Heart left ventricle (tissue), 16 donors: Measurements from ENCODE around the gene POU3F1. TPM values are rescaled to one million over a fixed set of nuclear protein-coding genes. Genes with fewer than 3 reads are reported as not detected.

Experiments
- ATAC-seq, 4 donors: fragments of 200-7000 bp; cut with Tn5 transposase; one replicate each; pipeline ENCODE4 v1.9.1; 2020 to 2022; ENCODE audit warnings: moderate library complexity in 4 of 4, mild to moderate bottlenecking in 3 of 4, moderate number of reproducible peaks in 1 of 4
- DNase-seq, 5 donors: peaks; one replicate each; pipeline ENCODE4 v3.0.0-alpha.2; 2020
- H3K27ac ChIP-seq, 12 donors: fragments of 200-600 bp; sonication (generic) in 4 of 12; one replicate each; pipeline versions ENCODE4 v1.5.0 to v1.8.0; 2016 to 2022; ENCODE audit warnings: mild to moderate bottlenecking in 2 of 12
- H3K27me3 ChIP-seq, 9 donors: fragments of 200-600 bp; sonication (generic) in 2 of 9; one replicate each; pipeline versions ENCODE4 v1.5.1 to v1.8.0; 2016 to 2022; ENCODE audit warnings: mild to moderate bottlenecking in 3 of 9
- H3K36me3 ChIP-seq, 9 donors: fragments of 200-600 bp; sonication (generic) in 2 of 9; one replicate each; pipeline versions ENCODE4 v1.5.0 to v1.8.0; 2018 to 2022; ENCODE audit warnings: mild to moderate bottlenecking in 2 of 9
- H3K4me1 ChIP-seq, 12 donors: fragments of 200-600 bp; sonication (generic) in 4 of 12; one replicate each; pipeline versions ENCODE4 v1.5.0 to v1.8.0; 2016 to 2022; ENCODE audit warnings: mild to moderate bottlenecking in 3 of 12
- H3K4me3 ChIP-seq, 12 donors: fragments of 200-600 bp; sonication (generic) in 4 of 12; one replicate each; pipeline versions ENCODE4 v1.5.0 to v1.8.0; 2017 to 2022; ENCODE audit warnings: mild to moderate bottlenecking in 9 of 12, moderate library complexity in 4 of 12
- H3K9me3 ChIP-seq, 12 donors: fragments of 200-600 bp; sonication (generic) in 4 of 12; one replicate each; pipeline versions ENCODE4 v1.5.0 to v1.8.0; 2016 to 2022; ENCODE audit warnings: mild to moderate bottlenecking in 1 of 12
- POLR2A ChIP-seq, 2 donors: fragments of 450-650 bp; IDR thresholded peaks; one replicate each; pipeline ENCODE4 v1.6.1; 2017; ENCODE audit warnings: antibody characterized with exemption in 2 of 2, mild to moderate bottlenecking in 2 of 2, moderate library complexity in 2 of 2
- WGBS, 4 donors: extraction: QIAGEN DNeasy Blood & Tissue Kit in 2 of 4; methylation state at CpG; one replicate each; pipeline versions ENCODE4 v1.1.5 to v1.1.7; 2013 to 2018; 5-methylcytosine and 5-hydroxymethylcytosine counted together
- intact Hi-C, 10 donors: fragments of 100-400 bp; cut with DNase I; formaldehyde crosslinking; loops; one replicate each; pipeline versions ENCODE4 v1.11.1 to v1.14.2; 2022
- microRNA-seq, 4 donors: library from miRNA; unstranded; fragments of <30 nt; microRNA quantifications; one replicate each; pipeline versions ENCODE4 to v1.2.0, GENCODE V29; 2017 to 2020
- polyA plus RNA-seq, 2 donors: library from polyadenylated mRNA; stranded (reverse); fragments of 200-250 nt; gene quantifications; one replicate each; pipeline ENCODE4 v1.2.3, GENCODE V29; 2013
- total RNA-seq, 9 donors: library from RNA; depleted of rRNA in 2 of 9; stranded (reverse); fragments of >200 nt in 2 of 9; fragmentation: NEBNext Ultra II Directional in 3 of 9; extraction: Animal tissue kit (Norgen Biotek cat#: 25700) in 3 of 9; gene quantifications; one replicate each; pipeline versions ENCODE4 v1.1.0 to v1.2.4, GENCODE V29; 2016 to 2023
- TF ChIP-seq, protein P1 (sequence below), 12 donors: fragments of 200-600 bp; sonication (generic) in 4 of 12; IDR thresholded peaks; one replicate each; pipeline versions ENCODE4 v1.5.0 to v1.8.0; 2018 to 2022; ENCODE audit warnings: antibody characterized with exemption in 12 of 12, mild to moderate bottlenecking in 5 of 12
- donor health status: ischemic (EF 13 %, LVEDD 7.1; RV severe dilation, severe dysfunction).
- donor health status: healthy with polysubstance abuse.
- donor health status: DM: no; HTN: yes; CAD: no.
- donor health status: DM: no; HTN: no; CAD: no.
- donor health status: ischemic (EF 25% LVEDD 6.9; RV normal size, moderate dysfunction).
- donor health status: ischemic (EF 25% LVEDD 5.7; RV mildly dilated, moderate dysfunction).
- donor health status: healthy.
- donor health status: DM: yes; HTN: yes; CAD: no.
- donor health status: ischemic (EF 35%, LVEDD 5.7; RV mildly dilated, moderate dysfunction).
- donor health status: nonischemic (EF 11% LVEDD 7.7; RV severe dilation, severe dysfunction).
- donor health status: DM: yes; HTN: yes; CAD: no.
- donor health status: PGD.
- donor health status: ischemic (EF 29% LVEDD 5.4; RV normal size, mild dysfunction).
- donor health status: nonischemic (EF 23%, LVEDD 6.1; RV moderate dilation, normal function).

The POU3F1 gene
- total and polyA plus RNA-seq, 11 donors: 0.17 to 0.18 TPM; not detected in 9

DNA sequence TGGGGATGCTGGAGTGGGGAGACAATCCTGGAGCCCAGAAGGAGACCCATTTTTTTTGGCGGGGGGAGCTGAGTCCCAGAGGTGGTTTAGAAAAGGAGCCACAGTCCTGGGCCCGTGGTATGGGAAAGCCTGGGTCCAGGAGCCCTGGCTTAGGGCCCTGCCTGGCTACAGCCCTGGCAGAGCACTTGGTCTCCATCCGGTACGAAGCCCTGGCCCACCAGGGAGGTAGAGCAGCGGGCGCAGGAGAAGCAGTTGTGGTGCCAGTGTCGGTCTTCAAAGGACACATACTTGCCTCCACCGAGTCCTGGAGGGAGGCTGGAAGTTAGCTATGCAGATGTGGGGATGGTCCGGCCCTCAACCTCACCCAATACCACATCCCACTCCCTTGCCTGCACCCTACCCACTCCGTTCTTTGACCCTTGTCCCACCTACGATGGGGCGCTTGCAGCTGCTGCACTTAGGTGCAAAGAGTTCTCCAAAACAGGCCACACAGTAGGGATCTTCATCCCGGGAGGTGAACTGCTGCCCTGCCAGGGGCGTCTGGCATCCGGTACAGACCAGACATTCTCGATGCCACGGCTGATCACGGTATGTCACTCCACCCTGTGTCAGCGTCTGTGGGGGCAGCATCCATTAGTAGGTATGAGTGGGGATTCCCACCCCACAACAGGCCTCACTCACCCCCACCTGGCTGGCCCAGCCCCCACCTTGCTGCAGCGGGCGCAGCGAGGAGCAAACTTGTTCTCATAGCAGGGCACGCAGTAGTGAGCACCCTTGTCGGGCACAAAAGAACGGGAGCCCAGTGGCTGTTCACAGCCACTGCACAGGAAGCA, 49.1 kb downstream of the POU3F1 start:
- WGBS, 4 donors: 89 to 93% (median 91%) methylated on average over 25 of the region's 25 CpGs
- Histone ChIP-seq H3K27ac (peak overlapping the region in 11 of 12 donors; percentile 24 to 97 (median 85)), H3K4me1 (peaks cover 14 to 78% (median 60%) of the 10 kb centered on the region in 12 donors), H3K9me3 (no peaks in the 10 kb centered on the region), H3K4me3 (no peak overlapping the region), H3K36me3 (peaks cover 0 to 23% (median 17%) of the 10 kb centered on the region in 9 donors), H3K27me3 (peaks cover 0 to 3% (median 0%) of the 10 kb centered on the region in 9 donors)
- TF ChIP-seq POLR2A (IDR thresholded peaks at IDR 0.05): no peak
- TF ChIP-seq, protein P1, sequence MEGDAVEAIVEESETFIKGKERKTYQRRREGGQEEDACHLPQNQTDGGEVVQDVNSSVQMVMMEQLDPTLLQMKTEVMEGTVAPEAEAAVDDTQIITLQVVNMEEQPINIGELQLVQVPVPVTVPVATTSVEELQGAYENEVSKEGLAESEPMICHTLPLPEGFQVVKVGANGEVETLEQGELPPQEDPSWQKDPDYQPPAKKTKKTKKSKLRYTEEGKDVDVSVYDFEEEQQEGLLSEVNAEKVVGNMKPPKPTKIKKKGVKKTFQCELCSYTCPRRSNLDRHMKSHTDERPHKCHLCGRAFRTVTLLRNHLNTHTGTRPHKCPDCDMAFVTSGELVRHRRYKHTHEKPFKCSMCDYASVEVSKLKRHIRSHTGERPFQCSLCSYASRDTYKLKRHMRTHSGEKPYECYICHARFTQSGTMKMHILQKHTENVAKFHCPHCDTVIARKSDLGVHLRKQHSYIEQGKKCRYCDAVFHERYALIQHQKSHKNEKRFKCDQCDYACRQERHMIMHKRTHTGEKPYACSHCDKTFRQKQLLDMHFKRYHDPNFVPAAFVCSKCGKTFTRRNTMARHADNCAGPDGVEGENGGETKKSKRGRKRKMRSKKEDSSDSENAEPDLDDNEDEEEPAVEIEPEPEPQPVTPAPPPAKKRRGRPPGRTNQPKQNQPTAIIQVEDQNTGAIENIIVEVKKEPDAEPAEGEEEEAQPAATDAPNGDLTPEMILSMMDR (IDR thresholded peaks at IDR 0.05): no peak
- ATAC-seq (no peak), DNase-seq (peak in 1 of 5 donors; percentile 44)
- intact Hi-C loops: loop anchor here in 1 of 10 donors (10.0 kb wide), 1 partner anchor 837 kb away; no protein-coding TSS in a partner anchor

DNA sequence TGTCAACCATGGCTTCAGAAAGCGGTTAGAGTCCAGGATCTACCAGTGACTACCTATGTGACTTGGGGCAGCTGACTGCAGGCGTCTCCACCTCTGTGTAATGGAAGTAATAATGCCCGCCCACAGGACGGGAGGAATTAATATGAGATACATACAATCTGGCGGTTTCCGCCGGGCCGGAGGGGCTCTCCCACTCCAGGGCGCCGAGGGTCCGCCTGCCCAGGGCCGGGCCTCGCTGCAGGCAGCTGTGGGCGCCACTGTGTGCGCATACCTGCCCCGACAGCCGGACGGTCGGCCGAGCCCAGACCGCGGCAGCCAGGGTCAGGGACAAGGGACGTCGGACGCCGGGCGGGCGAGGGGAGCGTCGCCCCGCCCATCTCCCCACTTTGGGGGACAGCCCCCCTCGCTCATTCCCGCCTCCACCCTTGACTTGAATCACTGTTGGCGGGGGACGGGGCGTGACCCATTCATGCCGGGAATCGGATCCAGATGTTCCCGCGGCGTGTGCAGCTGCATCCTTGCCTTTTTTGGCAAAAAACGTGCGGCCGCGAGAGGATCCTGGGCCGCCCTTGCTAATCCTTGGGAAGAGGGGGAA, 50.7 kb downstream of the POU3F1 start:
- 5 to 10% (median 7%) methylated on average over 16 to 46 of the region's 46 CpGs for WGBS, 4 donors
- peaks cover 8 to 64% (median 45%) of the 10 kb centered on the region in 12 donors for H3K4me1 ChIP-seq
- TF ChIP-seq, protein P1 (IDR thresholded peaks at IDR 0.05): no peak
- peak in 1 of 2 donors; percentile 47 for TF ChIP-seq POLR2A (IDR thresholded peaks at IDR 0.05)
- H3K27ac ChIP-seq: peak overlapping the region; percentile 51 to 97 (median 83)
- H3K4me3 ChIP-seq: peak overlapping the region; percentile 37 to 64 (median 55)
- H3K36me3 ChIP-seq: peaks cover 0 to 23% (median 17%) of the 10 kb centered on the region in 9 donors
- DNase-seq (peak; percentile 80 to 91 (median 88)), ATAC-seq (peak; percentile 59 to 75 (median 68))
- H3K9me3 ChIP-seq: no peaks in the 10 kb centered on the region
- intact Hi-C loops: loop anchor here in 1 of 10 donors (10.0 kb wide), 1 partner anchor 839 kb away; no protein-coding TSS in a partner anchor
- H3K27me3 ChIP-seq: peaks cover 0 to 3% (median 0%) of the 10 kb centered on the region in 9 donors

DNA sequence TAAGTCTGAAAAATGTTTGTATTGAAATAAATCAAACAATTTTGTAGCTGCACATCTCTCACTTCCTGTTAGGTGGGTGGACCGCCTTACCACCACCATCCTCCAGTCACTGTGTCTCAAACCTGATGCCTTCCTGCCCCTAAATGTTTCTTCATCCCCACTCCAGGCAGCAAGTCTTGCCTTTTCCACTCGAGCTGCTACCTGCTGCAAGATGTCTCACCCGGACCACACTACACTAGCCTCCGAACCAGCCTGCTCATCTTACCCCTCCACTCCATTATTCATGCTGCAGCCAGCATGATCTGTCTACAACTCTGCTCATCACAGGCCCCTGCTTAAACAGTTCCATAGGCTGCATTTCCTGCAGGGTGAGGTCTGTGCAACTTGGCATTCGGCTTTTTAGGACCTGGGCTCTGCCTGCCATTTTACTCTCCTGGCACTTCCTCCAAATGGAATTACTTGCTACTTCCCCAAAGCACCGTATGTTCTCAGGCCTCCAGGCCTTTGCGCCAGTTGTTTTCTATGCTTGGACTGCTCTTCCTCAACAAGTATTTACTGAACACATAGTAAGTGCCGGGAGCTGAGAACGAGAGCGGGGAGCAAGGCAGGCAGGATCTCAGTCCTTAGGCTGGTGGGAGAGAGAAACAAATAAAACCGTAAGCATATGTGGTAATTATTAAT, 51.6 kb downstream of the POU3F1 start:
- peaks cover 7 to 63% (median 40%) of the 10 kb centered on the region in 12 donors for H3K4me1 ChIP-seq
- peak overlapping the region in 10 of 12 donors; percentile 77 to 97 (median 84) for H3K27ac ChIP-seq
- peaks cover 0 to 23% (median 17%) of the 10 kb centered on the region in 9 donors for H3K36me3 ChIP-seq
- DNase-seq: peak in 1 of 5 donors; percentile 37
- H3K9me3 ChIP-seq: no peaks in the 10 kb centered on the region
- intact Hi-C loops: loop anchor here in 1 of 10 donors (10.0 kb wide), 1 partner anchor 840 kb away; no protein-coding TSS in a partner anchor
- WGBS, 4 donors: 70 to 83% (median 74%) methylated on average over 11 of the region's 11 CpGs
- ATAC-seq: no peak
- peaks cover 0 to 3% (median 0%) of the 10 kb centered on the region in 9 donors for H3K27me3 ChIP-seq
- no peak for TF ChIP-seq POLR2A (IDR thresholded peaks at IDR 0.05)
- TF ChIP-seq, protein P1 (IDR thresholded peaks at IDR 0.05): no peak
- peak overlapping the region in 5 of 12 donors; percentile 52 to 64 (median 60) for H3K4me3 ChIP-seq

Small RNA genes within 50 kb of the gene (microRNA-seq; reads per million reads assigned to microRNA genes)
- 0 to 0.70 (median 0.10) reads per million in 4 donors for gene MIR3659

Other genes starting within 250 kb of the POU3F1 start
- 10 to 100 TPM; 29.1 to 93.0 (median 44.0) TPM for gene C1orf122, start 239.0 kb downstream of the POU3F1 start, total RNA-seq
- 10 to 100 TPM; 37.5 to 60.2 TPM for gene C1orf122, start 239.0 kb downstream of the POU3F1 start, polyA plus RNA-seq
- 1 to 10 TPM; 4.0 to 8.9 (median 6.1) TPM for gene YRDC, start 238.6 kb downstream of the POU3F1 start, total RNA-seq
- gene YRDC, start 238.6 kb downstream of the POU3F1 start, polyA plus RNA-seq: 10 to 100 TPM in 1 of 2 donors, 1 to 10 TPM in 1; 2.8 to 21.3 TPM
- gene MTF1, start 187.2 kb downstream of the POU3F1 start, total RNA-seq: 10 to 100 TPM in 7 of 9 donors, 1 to 10 TPM in 2; 4.2 to 19.5 (median 12.4) TPM
- 1 to 10 TPM; 1.7 to 7.4 TPM for gene MTF1, start 187.2 kb downstream of the POU3F1 start, polyA plus RNA-seq
- gene INPP5B, start 99.7 kb downstream of the POU3F1 start, total RNA-seq: 10 to 100 TPM in 8 of 9 donors, 1 to 10 TPM in 1; 7.7 to 16.2 (median 13.1) TPM
- gene INPP5B, start 99.7 kb downstream of the POU3F1 start, polyA plus RNA-seq: 10 to 100 TPM in 1 of 2 donors, 1 to 10 TPM in 1; 6.5 to 11.4 TPM
- gene SF3A3, start 56.8 kb downstream of the POU3F1 start, total RNA-seq: 10 to 100 TPM; 18.8 to 36.1 (median 26.1) TPM
- gene SF3A3, start 56.8 kb downstream of the POU3F1 start, polyA plus RNA-seq: 10 to 100 TPM in 1 of 2 donors, 1 to 10 TPM in 1; 9.7 to 31.4 TPM
- 10 to 100 TPM in 6 of 9 donors, 1 to 10 TPM in 3; 4.6 to 27.0 (median 11.3) TPM for gene FHL3, start 41.3 kb downstream of the POU3F1 start, total RNA-seq
- gene FHL3, start 41.3 kb downstream of the POU3F1 start, polyA plus RNA-seq: 10 to 100 TPM; 13.7 to 15.4 TPM
- gene UTP11, start 34.1 kb downstream of the POU3F1 start, total RNA-seq: 10 to 100 TPM; 30.7 to 43.7 (median 36.5) TPM
- 10 to 100 TPM; 36.2 to 51.6 TPM for gene UTP11, start 34.1 kb downstream of the POU3F1 start, polyA plus RNA-seq